Stimulated activated CD8-positive, alpha-beta memory T cell treated with anti-CD3 and anti-CD28 coated beads, Interleukin-12 subunit alpha, Interleukin-12 subunit beta, amount 100 ng/mL, for 24 hours (primary cell): Measurements from ENCODE around the gene SLIT1.

Experiments used
- DNase-seq: peaks from one replicate; pipeline ENCODE4 v3.0.0-alpha.2; 2020; ENCODE audit errors: extremely low read depth

Gene SLIT1

DNA sequence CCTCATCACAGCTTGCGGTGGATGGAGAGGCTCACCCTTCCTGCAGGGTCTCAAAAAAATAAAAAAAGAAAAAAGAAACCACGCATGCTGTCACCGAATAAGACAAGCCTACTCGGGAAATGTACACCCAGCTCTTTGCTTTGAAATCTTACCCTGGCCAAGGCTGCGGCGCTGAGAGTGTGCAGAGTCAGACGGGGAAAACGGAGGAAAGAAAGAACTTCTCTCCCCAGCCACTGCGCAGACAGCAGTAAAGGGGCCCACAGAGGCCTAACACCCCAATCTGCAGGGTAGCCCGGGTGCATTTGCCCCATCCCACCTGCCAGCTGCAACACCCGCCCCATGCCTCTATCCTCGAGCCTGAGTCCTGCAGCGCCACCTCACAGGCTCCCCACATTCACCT is 14.8 kb downstream of the SLIT1 start:
- no peak for DNase-seq

DNA sequence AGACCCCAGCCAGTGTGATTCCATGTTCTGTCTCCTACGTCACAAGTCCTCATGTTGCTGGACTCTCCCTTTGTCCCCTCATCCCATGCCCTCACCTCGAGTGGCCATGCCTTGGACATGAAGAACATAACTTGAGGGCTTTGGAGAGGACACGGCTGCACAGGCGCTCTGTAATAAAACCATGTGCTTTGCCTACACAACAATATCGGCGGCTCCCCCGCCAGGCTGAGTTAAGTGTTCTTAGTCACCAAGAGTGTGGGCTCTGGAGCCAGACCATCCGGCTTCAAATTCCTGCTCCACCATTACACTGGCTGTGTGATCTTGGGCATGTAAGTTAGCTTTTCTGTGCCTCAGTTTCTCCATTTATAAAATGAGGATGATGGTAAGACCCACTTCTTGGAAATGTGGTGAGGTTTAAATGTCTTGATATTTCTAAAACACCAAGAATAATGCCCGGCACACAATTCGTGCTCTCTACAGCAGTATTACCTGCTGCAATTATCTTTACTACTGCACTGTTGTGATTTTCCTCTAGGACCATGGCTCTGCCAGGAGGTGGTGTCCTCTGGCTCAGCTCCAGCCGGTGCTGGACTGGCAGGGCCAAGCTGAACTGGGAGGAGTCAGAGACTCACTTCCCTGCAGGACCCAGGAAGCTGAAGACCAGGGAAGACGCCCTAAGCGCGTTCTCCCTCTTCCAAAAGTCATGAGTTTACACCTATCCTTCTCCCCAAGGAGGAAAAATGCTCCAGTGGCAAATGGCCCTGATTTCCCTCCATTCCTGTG is 15.7 kb downstream of the SLIT1 start:
- DNase-seq, result no peak

DNA sequence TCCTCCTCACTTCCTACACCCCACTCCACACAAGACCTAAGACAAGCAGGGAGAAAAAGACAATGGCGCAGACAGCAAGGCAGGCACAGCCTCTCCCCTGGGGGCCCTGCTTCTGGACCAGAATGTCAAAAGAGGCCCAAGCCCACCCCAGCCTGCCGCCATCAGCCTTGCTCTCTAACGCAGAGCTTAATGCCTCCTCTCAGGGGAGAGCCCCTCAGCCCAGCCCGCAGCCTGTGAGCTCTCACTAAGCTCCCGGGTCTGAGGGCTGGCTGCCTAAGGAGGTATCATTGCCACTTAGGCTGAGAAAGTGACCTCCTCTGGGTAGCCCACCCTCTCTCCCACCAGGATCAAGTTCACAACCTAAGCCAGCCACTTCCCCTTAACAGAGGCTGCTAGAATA is 16.7 kb downstream of the SLIT1 start:
- no peak for DNase-seq

DNA sequence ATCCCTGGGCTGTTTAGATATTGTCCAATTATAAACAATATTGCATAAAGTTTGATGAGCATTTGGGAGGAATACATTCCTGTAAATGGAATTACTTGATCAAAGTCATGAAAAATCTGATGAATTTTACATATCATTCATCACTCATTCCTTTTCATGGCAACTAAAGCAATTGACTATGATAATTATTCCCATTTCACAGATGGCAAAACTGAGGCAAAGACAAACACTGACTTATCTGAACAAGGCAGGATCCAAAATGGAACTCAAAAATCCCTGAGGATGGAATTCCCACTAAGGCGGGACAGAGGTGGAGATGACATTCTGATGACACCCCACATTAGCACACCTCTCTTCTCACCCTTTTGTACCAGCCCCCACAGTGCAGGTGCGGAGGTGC is 17.1 kb downstream of the SLIT1 start:
- no peak for DNase-seq

DNA sequence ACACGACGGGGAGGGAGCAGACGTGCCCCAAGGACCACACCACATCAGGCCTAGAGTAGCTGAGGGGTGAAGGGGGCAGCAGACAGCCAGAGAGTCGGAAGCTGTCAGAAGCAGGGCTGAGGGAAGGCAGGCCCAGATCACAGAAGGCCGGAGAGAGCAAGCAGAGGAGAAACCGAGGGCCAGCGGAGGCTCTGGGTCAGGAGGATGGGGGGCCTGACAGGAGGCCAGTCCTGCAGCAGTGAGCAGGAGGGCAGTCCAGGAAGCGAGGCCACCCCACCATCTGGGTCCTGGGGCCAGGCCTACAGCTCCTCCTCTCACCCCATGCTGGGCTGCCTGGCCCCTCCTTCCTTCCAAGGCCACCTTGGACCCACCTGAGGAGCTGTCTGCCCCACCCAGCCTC is 20.3 kb downstream of the SLIT1 start:
- DNase-seq, result no peak

DNA sequence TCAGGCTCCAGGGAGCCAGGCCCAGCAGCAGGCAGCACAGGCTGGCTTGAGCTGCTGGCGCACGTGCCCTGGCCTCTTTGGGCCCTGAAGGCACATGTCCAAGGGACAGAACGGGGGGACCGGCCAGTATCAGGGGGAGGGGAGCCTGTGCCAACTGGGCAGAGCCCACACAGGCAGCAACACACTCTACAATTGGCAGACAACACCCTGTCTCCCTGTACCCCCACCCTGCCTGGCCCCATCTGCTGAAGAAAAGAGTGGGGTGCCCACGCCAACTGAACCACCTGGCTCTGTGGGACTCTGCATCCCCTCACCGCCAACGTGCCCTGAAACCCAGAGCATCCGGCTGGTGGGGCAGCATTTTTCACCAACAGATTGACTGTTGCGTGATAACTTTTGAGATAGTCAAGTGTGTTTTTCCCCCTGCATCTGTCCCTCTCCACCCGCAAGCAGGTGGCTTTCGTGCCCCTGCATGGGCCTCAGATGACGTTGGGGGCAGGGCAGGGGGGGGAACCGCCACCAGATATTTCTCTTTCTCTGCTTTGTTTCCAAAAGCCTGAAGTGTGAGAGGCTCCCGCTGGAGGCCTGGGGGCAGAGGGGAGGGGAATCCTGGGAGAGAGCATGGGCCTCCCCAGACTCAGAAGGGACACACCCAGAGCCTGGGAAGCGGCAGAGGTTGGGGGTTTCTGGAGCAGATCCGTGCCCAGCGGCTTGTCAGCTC is 21.8 kb downstream of the SLIT1 start:
- no peak for DNase-seq

DNA sequence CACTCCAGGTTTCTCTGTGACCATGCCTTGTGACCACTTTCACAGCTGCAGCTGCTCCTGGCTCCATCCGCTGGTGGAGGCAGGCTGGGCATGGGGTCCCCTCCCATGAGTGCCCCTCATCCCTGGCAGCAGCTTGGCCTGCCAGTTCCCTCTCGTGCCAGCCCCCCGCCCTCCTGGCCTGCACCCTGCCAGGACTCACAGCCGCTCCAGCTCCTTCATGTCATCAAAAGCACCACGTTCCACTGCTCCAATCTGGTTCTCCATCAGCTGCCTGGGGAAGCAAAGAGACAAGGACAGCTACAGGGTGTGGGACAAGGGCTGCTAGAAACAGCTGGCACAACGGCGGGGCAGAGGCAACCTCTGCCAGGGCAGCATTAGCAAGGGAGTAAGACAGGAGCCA is 22.6 kb downstream of the SLIT1 start:
- no peak for DNase-seq

DNA sequence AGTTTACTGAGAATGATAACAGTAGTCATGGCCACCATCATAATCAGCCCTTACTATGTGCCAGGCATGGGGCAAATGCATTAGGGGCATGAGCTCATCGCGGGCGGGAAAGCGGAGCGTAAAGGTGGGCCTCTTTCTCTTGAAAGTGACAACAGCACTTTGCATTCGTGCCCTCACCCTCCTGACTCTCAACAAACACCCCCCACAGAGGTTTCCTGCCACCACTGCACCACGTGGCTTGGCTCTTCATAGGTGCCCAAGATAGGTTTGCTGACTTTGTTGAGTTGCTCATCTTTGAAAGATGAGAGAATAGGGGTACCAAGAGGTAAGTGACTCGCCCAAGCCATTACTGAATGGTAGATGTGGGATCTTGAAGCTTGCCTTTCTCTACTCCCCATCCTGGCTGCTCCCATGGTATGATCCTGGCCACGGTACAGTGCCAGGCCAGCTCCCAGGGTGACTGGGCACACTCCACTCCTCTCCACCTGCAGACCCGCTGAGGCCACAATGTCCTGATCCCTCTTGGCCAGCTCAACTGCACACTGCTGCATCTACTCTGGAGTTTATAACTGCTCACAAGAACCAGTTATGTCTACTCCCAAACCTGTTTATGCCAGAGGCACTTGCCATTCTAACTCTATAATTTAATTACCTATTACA is 26.0 kb downstream of the SLIT1 start:
- no peak for DNase-seq

DNA sequence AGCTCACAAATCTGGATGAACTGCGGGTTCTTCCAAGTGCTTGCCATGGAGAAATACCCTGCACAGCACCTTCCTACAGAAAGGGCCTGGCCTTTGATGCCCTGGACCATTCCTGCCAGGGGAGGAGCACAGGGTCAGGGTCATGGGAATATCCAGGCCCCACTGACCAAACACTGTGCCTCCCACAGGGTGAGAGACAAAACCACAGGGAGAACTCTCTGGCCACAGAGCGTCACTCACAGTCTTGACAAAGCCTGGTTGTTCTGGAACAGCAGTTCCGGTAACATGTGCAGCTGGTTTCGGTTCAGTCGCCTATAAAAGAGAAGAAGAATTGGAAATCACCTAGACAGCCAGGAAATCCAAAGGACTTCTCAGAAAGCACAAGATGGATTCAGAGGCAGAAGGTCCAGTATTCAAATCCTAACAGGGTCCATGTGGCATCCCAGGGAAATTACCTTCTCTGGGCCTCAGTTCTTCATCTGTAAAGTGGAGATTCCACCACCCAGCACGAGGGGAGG is 28.1 kb downstream of the SLIT1 start:
- DNase-seq, result no peak

DNA sequence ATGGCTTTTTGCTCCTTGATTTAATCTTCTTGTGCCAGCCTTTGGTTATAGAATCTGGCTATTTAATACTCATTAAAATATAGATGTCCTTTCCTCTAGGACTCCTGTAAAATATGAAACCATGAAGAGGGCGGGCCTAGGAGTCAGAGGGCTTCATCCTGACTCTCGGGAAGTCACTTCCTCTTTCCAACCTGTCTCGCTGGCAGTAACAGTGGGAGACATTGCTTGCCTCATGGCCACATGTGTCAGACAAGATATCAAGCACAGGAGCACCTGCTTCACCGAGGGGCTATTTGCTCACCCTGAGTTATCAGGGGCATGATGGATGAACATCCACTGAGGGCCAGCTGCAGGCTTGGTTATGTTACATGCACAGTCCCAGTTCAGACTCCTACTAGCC is 31.0 kb downstream of the SLIT1 start:
- DNase-seq, result no peak

DNA sequence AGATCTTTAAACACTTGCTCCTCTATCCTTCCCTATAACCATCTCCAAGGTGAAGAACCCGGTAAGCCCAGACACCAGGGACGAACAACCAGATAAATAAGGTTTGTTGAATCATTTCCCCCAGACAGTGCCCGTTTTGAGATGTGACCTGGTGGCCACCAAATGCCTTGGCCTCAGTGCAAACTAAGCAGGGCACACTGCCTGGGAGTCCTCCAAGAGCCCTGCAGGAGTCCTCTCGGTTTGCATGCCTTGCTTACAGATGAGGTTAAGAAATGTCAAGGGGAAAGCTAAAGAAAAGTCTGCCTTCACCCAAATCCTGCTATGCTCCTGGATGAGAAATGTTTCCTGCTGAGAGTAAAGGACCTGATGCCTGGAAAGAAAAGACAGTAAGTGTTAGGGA is 31.6 kb downstream of the SLIT1 start:
- no peak for DNase-seq

DNA sequence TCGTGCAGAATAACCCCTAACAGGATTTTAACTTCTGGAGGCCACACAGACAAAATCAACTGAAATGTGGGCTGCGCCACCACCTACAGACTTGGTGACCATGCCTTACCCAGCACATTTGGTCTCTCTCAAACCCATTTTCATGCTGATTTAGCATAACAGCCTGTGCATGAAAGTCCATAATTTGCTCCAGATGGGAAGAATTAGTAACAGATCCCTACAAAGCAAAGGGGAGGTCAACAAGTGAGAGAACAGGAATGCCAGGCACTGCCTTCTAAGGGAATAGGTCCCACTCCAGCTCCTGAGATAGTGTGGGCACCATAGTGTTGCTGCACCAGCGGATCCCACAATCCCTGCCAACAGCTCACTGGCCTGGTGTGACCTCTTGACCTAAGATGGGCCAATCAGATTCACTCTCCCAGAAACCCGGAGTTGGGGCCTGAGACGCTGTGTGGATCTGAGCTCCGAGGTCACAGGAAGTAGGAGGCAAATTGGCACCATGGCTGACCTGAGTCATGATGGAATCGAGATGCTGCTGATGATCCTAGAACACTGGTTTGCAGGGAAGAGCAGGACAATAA is 32.4 kb downstream of the SLIT1 start:
- no peak for DNase-seq

DNA sequence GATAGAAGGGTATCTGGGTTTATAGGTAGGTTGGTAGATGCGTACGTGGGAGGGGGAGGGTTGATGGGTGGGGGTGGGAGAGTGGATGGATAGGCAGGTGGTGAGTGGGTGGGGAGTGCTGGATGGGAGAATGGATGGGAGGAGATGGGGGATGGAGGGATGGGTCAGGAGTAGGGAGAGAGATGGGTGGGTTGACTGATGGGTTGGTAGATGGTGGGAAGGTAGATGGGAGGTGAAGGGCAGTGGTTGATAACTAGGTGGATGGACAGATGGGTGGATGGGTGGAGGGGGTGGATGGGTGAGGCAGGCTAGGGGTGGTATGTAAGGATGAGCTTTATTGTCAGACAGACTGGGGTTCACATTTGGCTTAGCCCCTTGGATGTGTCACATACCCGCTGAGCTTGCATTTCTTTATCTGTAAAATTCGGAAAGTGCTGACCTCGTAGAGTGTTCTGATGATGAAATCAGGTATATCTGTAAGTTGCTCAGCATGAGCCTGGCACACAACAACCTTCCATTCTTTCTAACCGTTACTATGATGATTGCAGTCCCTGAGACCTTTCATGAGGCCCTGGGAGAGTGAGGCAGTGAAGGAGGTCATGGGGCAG is 34.3 kb downstream of the SLIT1 start:
- DNase-seq, result no peak

DNA sequence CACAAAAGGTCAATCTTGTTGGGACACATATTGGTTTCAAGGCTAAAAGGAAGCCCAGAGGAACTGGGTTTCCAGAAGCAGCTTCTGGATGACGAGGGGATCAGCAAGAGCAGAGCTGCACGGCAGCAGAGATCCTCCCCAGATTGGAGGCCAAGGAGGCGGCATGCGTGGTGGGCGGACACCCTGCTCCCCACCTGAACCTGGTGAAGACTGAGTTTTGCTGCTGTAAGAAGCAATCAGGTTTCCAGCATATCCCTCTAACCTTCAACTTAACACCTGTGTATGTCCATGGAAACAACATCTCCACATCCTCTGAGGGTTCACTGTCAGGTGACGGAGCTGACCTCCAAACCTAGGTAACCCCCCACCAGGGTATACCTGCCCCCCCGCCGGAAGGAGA is 35.1 kb downstream of the SLIT1 start:
- DNase-seq, result no peak

DNA sequence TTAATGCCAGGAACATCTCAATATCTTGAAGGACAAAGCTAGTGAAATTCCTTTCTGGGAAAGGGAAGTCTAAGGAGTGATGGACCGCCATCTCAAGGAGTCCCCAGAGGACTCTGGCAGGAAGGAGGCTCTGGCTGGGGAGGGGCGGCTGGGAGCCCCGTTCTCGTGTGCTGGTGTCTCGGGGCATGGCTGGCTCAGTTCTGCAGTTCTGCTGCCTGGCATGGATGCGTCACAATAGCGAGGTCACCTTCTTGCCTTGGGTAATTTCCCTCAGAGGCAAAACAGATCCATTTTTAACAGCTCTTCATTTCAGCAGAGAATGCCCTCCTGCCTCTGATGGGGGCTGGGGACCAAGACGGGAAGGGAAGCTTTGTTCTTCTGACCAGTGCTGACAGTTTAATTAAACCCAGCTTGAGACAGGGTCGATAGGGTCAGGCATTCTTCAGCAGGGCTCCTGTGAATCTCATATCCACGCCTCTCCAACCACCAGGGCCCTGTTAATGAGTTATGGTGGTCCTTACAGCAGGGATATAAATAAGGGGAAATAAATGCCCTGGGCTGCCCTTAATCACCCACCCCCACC is 35.7 kb downstream of the SLIT1 start:
- no peak for DNase-seq

DNA sequence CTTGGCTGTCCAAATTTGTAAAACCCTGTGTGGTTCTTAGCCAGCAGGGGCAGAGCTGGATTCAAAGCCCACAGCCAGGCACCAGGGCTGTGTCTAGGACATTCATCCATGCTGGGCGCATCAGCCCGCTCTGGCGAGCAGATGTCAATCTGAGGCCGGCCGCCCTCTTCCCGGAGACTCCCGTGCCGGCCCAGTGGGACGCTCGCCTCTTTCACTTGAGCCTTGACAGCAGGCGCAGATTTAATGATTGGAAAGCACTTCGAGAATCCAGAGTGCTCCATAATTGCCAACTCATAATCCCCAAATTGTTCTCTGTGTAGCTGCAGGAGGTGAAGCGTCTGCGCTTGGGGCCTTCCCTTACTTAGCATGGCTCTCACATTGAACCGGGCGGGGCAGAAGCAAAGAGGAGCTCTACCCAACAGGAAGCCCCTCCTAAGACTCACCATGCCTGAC is 36.7 kb downstream of the SLIT1 start:
- DNase-seq, result no peak

DNA sequence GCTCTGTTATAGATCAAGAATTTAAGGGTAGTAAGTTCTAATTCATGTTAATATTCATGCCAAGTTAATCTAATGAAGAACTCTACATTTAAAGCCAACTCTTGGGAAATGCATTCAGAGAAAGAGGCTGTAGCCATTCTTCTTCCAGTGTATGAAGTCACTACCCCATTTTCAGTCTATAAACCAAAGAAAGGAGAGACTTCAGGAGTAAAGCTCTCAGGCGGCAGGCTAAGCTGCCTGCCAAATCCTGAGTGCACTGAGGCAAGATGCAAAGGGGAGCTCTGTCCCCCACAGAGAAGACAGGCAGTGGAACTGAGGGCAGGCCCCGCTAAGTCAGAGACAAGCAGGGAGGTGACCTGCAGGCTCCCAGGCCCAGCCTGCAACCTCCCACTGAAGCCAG is 41.5 kb downstream of the SLIT1 start:
- DNase-seq, result no peak

DNA sequence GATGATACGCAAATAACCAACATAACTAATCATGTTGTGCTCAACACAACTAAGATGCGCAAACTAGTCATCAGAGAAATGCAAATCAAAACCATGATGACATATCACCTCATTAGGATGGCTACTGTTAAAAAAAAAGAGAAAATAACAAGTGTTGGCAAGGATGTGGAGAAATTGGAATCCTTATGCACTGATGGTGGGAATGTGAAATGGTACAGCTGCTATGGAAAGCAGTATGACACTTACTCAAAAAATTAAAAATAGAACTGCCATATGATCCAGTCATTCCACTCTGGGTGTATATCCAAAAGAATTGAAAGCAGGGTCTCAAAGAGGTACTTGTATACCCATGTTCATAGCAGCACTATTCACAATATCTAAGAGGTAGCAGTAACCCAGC is 42.9 kb downstream of the SLIT1 start:
- no peak for DNase-seq

DNA sequence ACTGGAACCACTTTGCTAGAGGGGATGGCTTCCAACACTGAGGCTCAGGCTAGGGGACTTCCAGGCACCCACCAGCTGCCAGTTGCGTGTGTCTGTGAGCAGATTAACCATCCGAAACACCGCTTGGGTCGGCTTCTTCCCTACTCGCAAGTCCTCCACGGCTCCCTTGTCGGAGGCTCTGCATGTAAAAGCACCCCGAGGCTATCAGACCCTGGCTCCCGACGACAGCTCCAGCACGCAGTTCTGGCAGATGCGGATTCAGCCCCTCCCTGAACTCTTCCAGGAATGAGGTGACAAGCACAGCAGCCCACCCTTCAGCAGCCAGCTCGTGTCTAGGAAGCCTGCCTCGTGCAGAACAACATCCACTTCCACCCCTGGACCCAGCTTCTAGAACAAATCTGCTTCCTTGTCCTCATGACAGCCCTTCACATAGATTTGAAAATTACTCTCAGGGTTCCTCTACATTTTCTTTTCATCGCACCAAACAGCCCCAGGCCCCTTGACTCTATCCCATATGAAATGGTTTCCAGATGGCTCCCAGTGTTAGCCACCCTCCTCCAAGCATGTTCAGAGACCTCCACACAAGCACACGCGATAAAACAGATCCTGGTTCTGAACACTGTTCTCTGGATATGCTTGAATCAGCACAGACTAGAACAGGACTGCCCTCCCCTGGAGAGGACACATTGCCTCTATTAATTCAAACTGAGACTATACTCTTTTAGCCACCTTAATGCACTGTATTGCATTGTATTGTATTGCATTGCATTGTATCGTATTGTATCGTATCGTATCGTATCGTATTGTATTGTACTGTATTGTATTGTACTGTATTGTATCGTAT is 44.6 kb downstream of the SLIT1 start:
- no peak for DNase-seq

DNA sequence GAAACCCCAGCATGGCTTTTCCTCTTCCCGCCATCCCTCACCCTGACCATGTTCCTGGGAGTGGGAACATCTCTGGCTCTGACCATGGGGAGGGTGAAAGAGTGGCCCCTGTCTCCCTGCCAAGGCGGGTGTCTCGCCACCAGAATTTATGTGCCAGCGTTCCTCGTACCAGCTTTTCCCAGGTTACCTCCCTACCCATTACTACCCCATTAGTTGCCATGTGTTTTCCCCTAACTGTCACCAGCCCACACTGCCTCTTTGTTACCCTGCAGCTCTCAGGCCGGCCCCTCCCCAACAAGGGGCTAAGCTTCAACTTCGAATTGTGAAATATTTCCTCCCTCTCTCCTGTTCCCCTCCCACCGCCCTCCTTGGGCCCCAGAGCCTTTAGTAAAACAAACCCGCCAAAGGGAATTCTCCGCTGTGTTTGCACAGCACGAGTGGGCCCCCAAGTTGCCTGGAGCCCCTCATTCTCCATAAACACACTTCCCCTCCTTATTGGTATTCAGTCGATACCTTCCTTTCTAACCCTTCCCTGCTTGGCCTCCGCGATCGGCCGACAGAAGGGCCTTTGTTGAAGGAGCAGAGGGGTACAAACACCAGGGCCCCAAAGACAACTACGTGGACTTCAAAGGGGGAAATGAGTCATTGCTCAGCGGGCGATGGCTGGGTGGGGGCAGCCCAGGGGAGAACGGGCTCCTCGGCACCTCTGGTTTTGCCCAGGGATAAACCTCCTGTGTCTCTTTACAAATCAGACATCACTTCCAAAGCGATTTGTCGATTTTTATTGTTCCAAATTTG is 45.5 kb downstream of the SLIT1 start:
- DNase-seq, result no peak
